BLaER1 treated with 17β-estradiol and CSF1 and Interleukin-3, amounts not matched to agents 10 nM and 100 nM (cell line): ENCODE results near the gene MAML3.

ENCODE experiments used
- H3K27ac ChIP-seq, 11 experiments: shearing (Covaris generic); formaldehyde crosslinking; 2 replicates each; pipeline ENCODE4 v1.8.1; 2022
- H3K27me3 ChIP-seq, 11 experiments: shearing (Covaris generic); formaldehyde crosslinking; 2 replicates each; pipeline ENCODE4 v1.8.1; 2022
- H3K36me3 ChIP-seq, 11 experiments: shearing (Covaris generic); formaldehyde crosslinking; 2 replicates each; pipeline ENCODE4 v1.8.1; 2022
- H3K4me1 ChIP-seq, 10 experiments: shearing (Covaris generic); formaldehyde crosslinking; 2 replicates each; pipeline ENCODE4 v1.8.1; 2022
- H3K4me2 ChIP-seq, 11 experiments: shearing (Covaris generic); formaldehyde crosslinking; 2 replicates each; pipeline ENCODE4 v1.8.1; 2022
- H3K4me3 ChIP-seq, 10 experiments: shearing (Covaris generic); formaldehyde crosslinking; 2 replicates each; pipeline ENCODE4 v1.8.1; 2022
- H3K9ac ChIP-seq, 11 experiments: shearing (Covaris generic); formaldehyde crosslinking; 2 replicates each; pipeline ENCODE4 v1.8.1; 2022
- H3K9me3 ChIP-seq, 11 experiments: shearing (Covaris generic); formaldehyde crosslinking; replicated peaks in 1 of 11; 2 replicates each; pipeline ENCODE4 v1.8.1; 2022
- H4K20me1 ChIP-seq, 11 experiments: shearing (Covaris generic); formaldehyde crosslinking; 2 replicates each; pipeline ENCODE4 v1.8.1; 2022
- Cebpa-rat ChIP-seq, 11 experiments: shearing (Covaris generic); IDR thresholded peaks; 2 replicates each; pipeline ENCODE4 v1.8.1; 2022

Gene MAML3

DNA sequence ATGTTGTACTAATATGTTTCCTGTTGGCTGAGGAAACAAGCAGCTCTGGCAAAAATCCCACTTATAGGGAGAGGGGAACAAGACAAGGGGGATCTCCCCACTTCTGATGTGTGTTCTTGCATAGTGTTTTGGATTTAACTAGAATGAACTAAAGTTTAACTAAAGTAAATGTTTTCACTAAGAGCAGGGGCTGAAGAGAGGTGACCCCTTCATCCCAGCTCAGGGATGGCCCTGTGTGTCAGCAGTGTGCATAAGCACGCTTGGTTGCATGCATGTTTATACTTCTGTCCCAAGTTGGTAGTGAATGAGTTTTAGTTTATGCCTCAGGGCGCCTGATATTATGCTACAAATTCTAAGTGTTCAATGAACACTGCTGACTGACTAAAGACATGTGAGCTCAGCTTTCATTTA is 319.0 kb downstream of the MAML3 start:
- Histone ChIP-seq H3K27ac (no peak overlapping the region), H3K4me1 (peaks cover 16 to 25% (median 21%) of the 10 kb centered on the region in 10 experiments), H4K20me1 (0 out of 22 replicates have a peak, but pooled peaks cover 0 to 4% (median 0%) of the 10 kb centered on the region in 11 experiments), H3K9me3 (peaks cover 0 to 17% (median 9%) of the 10 kb centered on the region in 11 experiments; a peak in 10 of 22 replicates), H3K27me3 (no peaks in the 10 kb centered on the region), H3K4me3 (no peak overlapping the region), H3K36me3 (peaks cover 0 to 24% (median 10%) of the 10 kb centered on the region in 11 experiments; a peak in 12 of 22 replicates), H3K9ac (no peak overlapping the region), H3K4me2 (peak overlapping the region in 10 of 11 experiments; percentile 2 to 46 (median 21); a peak in 12 of 22 replicates)
- no peak for TF ChIP-seq Cebpa-rat (IDR thresholded peaks at IDR 0.05)

DNA sequence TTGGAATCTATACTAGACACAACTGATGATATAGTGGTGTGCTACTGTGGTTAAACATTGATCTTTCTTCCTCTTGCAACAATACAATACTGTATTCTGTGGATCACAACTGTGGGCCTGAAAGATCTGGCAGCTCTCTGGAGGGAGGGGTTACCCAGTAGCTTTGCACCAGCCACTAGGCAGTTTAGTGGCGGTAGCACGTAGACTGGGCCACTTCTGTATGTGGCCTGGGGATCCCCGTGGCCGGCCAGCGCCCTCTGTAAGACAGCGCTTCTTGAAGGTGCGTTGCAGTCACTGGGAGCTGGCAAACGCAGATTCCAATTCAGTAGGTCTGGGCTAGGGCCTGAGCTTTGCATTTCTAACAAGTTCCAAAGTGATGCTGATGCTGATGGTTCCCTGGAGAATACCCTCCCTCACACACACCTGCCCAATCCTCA is 319.7 kb downstream of the MAML3 start:
- Histone ChIP-seq H3K4me3 (no peak overlapping the region), H4K20me1 (0 out of 22 replicates have a peak, but pooled peaks cover 0 to 4% (median 0%) of the 10 kb centered on the region in 11 experiments), H3K4me2 (peak overlapping the region in 9 of 11 experiments; percentile 13 to 46 (median 26); a peak in 13 of 22 replicates), H3K4me1 (peaks cover 19 to 29% (median 24%) of the 10 kb centered on the region in 10 experiments), H3K27ac (no peak overlapping the region), H3K27me3 (no peaks in the 10 kb centered on the region), H3K36me3 (peaks cover 0 to 21% (median 8%) of the 10 kb centered on the region in 11 experiments; a peak in 12 of 22 replicates), H3K9me3 (peaks cover 0 to 20% (median 10%) of the 10 kb centered on the region in 11 experiments; a peak in 11 of 22 replicates), H3K9ac (no peak overlapping the region)
- no peak for TF ChIP-seq Cebpa-rat (IDR thresholded peaks at IDR 0.05)

DNA sequence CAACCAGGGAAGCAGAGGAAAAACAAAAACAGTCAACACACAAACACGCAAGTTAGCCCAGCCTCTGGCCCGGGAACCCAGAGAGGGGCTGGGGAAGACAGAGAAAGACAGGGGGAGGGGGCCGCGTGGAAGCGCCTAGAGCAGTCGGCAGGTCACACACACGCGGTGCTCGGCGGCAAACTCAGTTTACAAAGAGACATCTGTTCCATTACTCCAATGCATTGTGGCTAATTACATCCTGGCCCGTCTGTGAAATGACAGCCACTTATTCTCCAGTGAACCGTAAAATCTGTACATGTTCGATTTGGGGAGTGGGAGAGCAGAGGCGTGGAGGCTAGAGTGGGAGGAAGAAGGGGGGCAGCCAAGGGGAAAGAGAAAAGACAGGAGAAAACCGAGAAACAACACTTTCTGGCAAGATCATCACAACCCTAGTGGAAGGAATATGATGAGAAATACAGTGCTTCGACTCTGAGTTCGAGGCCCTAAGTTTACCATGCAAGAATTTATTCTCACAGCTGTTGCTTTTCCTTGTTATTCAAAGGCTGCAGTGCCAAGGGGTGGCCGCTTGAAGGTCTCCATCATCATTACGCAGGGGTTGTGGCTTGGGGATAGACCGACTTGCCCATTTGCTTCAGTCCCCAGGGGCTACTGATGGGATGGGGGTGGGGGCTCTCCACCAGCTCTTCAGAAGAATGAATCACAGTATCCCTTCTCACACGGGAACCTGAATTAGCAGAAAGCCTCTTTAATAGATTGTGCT is 320.7 kb downstream of the MAML3 start:
- Histone ChIP-seq H3K27ac (no peak overlapping the region), H3K9me3 (peaks cover 0 to 23% (median 12%) of the 10 kb centered on the region in 11 experiments; a peak in 12 of 22 replicates), H3K36me3 (peaks cover 0 to 21% (median 8%) of the 10 kb centered on the region in 11 experiments; a peak in 12 of 22 replicates), H3K27me3 (no peaks in the 10 kb centered on the region), H4K20me1 (0 out of 22 replicates have a peak, but pooled peaks cover 0 to 4% (median 0%) of the 10 kb centered on the region in 11 experiments), H3K9ac (no peak overlapping the region), H3K4me1 (peaks cover 20 to 38% (median 25%) of the 10 kb centered on the region in 10 experiments), H3K4me2 (peak overlapping the region in 8 of 11 experiments; percentile 2 to 32 (median 16); a peak in 7 of 22 replicates), H3K4me3 (no peak overlapping the region)
- TF ChIP-seq Cebpa-rat (IDR thresholded peaks at IDR 0.05) = no peak

DNA sequence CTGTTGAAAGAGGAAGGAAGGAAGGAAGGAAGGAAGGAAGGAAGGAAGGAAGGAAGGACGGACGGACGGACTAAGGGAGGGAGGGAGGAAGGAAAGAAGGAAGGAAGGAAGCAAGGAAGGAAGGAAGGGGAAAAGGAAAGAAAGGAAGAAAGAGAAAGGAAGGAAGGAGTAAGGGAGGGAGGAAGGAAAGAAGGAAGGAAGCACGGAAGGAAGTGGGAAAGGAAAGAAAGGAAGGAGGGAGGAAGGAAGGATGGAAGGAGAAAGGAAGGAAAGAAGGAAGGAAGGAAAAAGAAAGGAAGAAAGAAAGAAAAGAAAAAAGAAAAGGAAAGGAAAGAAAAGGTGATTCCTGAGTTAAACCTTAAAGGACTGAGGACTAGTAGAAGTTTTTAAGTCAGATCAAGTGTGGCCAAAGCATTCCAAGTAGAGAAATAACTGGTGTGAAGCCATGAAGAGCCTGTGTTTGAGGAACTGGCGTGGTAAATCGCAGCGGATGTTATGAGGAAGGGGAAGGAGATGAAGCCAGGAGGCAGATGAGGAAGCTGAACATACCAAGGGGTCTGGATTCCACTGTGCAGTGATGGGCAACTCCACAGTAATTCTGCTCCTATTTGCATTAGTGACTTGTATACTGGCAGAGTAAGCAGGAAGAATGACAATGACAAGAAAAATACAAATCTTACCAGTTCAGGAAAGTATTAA is 324.9 kb downstream of the MAML3 start:
- H3K9ac ChIP-seq = no peak overlapping the region
- peaks cover 0 to 22% (median 7%) of the 10 kb centered on the region in 11 experiments; a peak in 12 of 22 replicates for H3K36me3 ChIP-seq
- no peak for TF ChIP-seq Cebpa-rat (IDR thresholded peaks at IDR 0.05)
- H3K4me2 ChIP-seq = peak overlapping the region in 3 of 11 experiments; percentile 33 to 55 (median 40); a peak in 6 of 22 replicates
- no peaks in the 10 kb centered on the region for H3K27me3 ChIP-seq
- peak overlapping the region in 4 of 11 experiments; percentile 14 to 40 (median 38); a peak in 7 of 22 replicates for H3K27ac ChIP-seq
- H3K9me3 ChIP-seq = peaks cover 0 to 23% (median 12%) of the 10 kb centered on the region in 11 experiments; a peak in 12 of 22 replicates
- H4K20me1 ChIP-seq = no peaks in the 10 kb centered on the region
- peaks cover 32 to 56% (median 39%) of the 10 kb centered on the region in 10 experiments for H3K4me1 ChIP-seq
- H3K4me3 ChIP-seq = no peak overlapping the region

DNA sequence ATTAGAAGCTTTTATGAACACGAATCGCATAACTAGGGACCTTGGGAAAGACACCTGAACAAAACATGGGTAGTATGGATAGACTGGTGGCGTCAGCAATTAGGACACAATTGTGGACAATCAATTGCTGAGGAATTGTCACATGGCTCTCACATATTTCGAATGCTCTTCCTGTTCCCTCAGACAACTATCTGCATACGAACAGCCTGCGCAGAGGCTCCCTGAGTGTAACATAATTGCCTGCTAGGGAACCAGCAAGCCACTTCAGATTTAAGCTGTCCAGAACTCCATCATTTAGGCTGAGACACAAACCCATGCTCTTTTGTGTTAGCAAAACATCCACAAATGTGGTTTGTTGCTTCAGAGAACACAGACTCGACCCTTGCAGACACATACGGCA is 327.6 kb downstream of the MAML3 start:
- peaks cover 0 to 19% (median 11%) of the 10 kb centered on the region in 11 experiments; a peak in 16 of 22 replicates for H3K9me3 ChIP-seq
- peaks cover 23 to 68% (median 41%) of the 10 kb centered on the region in 10 experiments for H3K4me1 ChIP-seq
- no peaks in the 10 kb centered on the region for H3K27me3 ChIP-seq
- peaks cover 0 to 23% (median 6%) of the 10 kb centered on the region in 11 experiments; a peak in 8 of 22 replicates for H3K36me3 ChIP-seq
- no peak overlapping the region for H3K4me3 ChIP-seq
- H3K4me2 ChIP-seq = peak overlapping the region in 10 of 11 experiments; percentile 65 to 85 (median 78); a peak in 13 of 22 replicates
- no peaks in the 10 kb centered on the region for H4K20me1 ChIP-seq
- no peak overlapping the region for H3K27ac ChIP-seq
- no peak for TF ChIP-seq Cebpa-rat (IDR thresholded peaks at IDR 0.05)
- no peak overlapping the region for H3K9ac ChIP-seq

DNA sequence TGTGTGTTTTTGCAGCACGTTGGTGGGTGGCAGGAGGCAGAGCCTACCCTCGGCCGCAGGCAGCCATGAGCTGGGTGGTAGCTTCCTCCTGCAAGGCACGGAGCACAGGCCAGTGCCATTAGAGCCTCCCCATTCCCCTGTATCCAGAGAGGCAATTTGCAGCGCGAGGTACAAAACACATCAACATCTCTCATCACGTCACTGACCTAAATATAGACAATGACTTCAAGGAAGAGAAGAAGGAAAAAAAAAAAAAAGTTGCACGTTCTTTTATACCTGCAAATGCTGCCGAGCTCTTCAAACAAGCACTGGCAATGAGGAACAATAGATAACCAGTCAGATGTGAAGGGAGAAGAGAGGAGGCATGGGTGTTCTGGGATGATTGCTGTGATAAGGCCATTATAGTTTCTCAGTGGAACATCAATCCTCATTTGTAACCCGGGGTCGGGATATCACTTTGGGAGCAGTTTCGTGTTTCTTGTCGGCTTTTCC is 328.4 kb downstream of the MAML3 start:
- peak overlapping the region in 7 of 11 experiments; percentile 16 to 46 (median 30); a peak in 10 of 22 replicates for H3K27ac ChIP-seq
- no peak overlapping the region for H3K4me3 ChIP-seq
- TF ChIP-seq Cebpa-rat (IDR thresholded peaks at IDR 0.05) = no peak
- H3K36me3 ChIP-seq = peaks cover 0 to 28% (median 8%) of the 10 kb centered on the region in 11 experiments; a peak in 8 of 22 replicates
- H3K9ac ChIP-seq = peak overlapping the region in 2 of 11 experiments; percentile 37 to 44; a peak in 2 of 22 replicates
- H3K27me3 ChIP-seq = no peaks in the 10 kb centered on the region
- no peaks in the 10 kb centered on the region for H4K20me1 ChIP-seq
- H3K9me3 ChIP-seq = peaks cover 0 to 19% (median 13%) of the 10 kb centered on the region in 11 experiments; a peak in 13 of 22 replicates
- peaks cover 23 to 68% (median 41%) of the 10 kb centered on the region in 10 experiments for H3K4me1 ChIP-seq
- H3K4me2 ChIP-seq = peak overlapping the region; percentile 65 to 85 (median 77)

DNA sequence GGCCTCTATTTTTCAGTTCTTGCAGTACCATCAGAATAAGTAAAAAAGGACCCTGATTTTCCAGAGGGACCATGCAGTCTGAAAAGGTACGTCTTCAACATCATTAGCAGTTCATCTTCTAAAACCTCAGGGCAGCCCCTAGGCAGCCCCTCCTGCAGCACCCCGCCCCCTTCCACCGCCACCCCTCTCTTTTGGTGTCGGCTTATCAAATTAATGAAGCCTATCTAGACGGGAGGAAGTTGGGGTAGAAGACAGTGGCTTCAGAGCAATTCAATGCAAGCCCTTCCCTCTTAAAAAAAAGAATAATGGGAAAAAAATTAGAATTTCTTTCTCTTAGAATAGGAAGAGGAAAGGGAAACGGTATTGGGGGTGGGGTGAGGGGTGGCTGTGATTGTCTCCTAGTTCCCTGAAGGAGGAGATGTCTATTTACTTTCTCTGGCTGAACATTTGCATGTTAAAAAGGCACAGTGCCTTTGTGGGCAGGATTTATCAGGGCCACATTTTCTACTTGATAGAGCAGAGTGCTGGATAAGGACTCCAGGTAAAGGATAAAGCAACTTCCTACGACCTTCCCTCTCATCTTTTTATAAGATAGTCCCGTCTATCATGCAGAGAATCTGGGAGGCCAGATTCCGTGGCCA is 329.0 kb downstream of the MAML3 start:
- Histone ChIP-seq H4K20me1 (no peaks in the 10 kb centered on the region), H3K27ac (peak overlapping the region in 7 of 11 experiments; percentile 16 to 46 (median 30); a peak in 10 of 22 replicates), H3K9ac (peak overlapping the region in 3 of 11 experiments; percentile 9 to 44 (median 37); a peak in 2 of 22 replicates), H3K4me2 (peak overlapping the region; percentile 65 to 85 (median 77)), H3K4me3 (no peak overlapping the region), H3K9me3 (peaks cover 0 to 19% (median 10%) of the 10 kb centered on the region in 11 experiments; a peak in 12 of 22 replicates), H3K36me3 (peaks cover 0 to 28% (median 8%) of the 10 kb centered on the region in 11 experiments; a peak in 8 of 22 replicates), H3K4me1 (peaks cover 23 to 67% (median 41%) of the 10 kb centered on the region in 10 experiments), H3K27me3 (no peaks in the 10 kb centered on the region)
- no peak for TF ChIP-seq Cebpa-rat (IDR thresholded peaks at IDR 0.05)

DNA sequence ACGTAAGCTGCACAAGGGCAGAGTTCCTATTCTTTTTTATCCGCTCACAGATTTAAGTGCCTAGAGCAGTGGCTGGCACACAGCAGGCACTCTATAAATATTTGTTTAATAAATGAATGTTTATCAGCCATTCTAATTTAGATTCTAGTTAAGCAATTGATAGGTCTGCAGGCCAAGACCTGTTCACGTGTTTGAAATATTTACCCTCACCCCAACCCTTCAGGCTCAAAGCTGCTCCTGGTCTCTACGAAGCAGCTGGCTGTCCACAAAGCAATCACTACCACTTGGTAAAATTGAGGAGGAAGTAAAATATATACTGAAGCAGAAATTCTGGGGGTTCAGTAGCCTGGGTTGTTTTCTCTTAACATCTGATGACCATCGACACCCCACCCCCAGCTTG is 330.2 kb downstream of the MAML3 start:
- Histone ChIP-seq H3K4me3 (no peak overlapping the region), H3K4me1 (peaks cover 30 to 60% (median 43%) of the 10 kb centered on the region in 10 experiments)
- no peak for TF ChIP-seq Cebpa-rat (IDR thresholded peaks at IDR 0.05)

More for the DNA sequence above, 330.2 kb downstream of the MAML3 start:
- H3K9me3 ChIP-seq = peaks cover 0 to 12% (median 9%) of the 10 kb centered on the region in 11 experiments; a peak in 12 of 22 replicates
- H3K4me2 ChIP-seq = peak overlapping the region in 1 of 11 experiments; percentile 15; a peak in 2 of 22 replicates
- no peak overlapping the region for H3K27ac ChIP-seq
- peaks cover 0 to 28% (median 8%) of the 10 kb centered on the region in 11 experiments; a peak in 8 of 22 replicates for H3K36me3 ChIP-seq
- no peaks in the 10 kb centered on the region for H3K27me3 ChIP-seq
- H4K20me1 ChIP-seq = no peaks in the 10 kb centered on the region
- H3K9ac ChIP-seq = no peak overlapping the region
